Neural progenitor cell (in vitro differentiated cells): ENCODE results near the gene OR10G2. TPM values are rescaled to one million over a fixed set of nuclear protein-coding genes. Genes with fewer than 3 reads are reported as not detected.
"Not testable (repeated sequence)": the region's sequence is repeated elsewhere in the genome, so short reads cannot be mapped to it uniquely, and the experiment has no call there.

Experiments used
- DNase-seq: peaks from one replicate; pipeline ENCODE4 v3.0.0-alpha.2; 2016; ENCODE audit warnings: low spot score
- H2AFZ ChIP-seq: fragments of 200-600 bp; sonication (generic); replicated peaks from 2 replicates; pipeline ENCODE4 v1.6.1; 2016; ENCODE audit warnings: antibody characterized with exemption
- H3F3A ChIP-seq: fragments of 200-600 bp; sonication (generic); 2 replicates; pipeline ENCODE4 v1.6.1; 2016; ENCODE audit warnings: antibody characterized with exemption, low read depth
- H3K27ac ChIP-seq: fragments of 200-600 bp; sonication (generic); 2 replicates; pipeline ENCODE4 v1.5.1; 2016; ENCODE audit warnings: mild to moderate bottlenecking
- H3K27me3 ChIP-seq: fragments of 200-600 bp; sonication (generic); 2 replicates; pipeline ENCODE4 v1.6.1; 2016; ENCODE audit warnings: mild to moderate bottlenecking, moderate library complexity
- H3K36me3 ChIP-seq: fragments of 200-600 bp; sonication (generic); 2 replicates; pipeline ENCODE4 v1.5.1; 2016
- H3K4me1 ChIP-seq: fragments of 200-600 bp; sonication (generic); 2 replicates; pipeline ENCODE4 v1.6.1; 2016; ENCODE audit warnings: mixed run types
- H3K4me2 ChIP-seq: fragments of 200-600 bp; sonication (generic); 2 replicates; pipeline ENCODE4 v1.6.1; 2016
- H3K4me3 ChIP-seq: fragments of 200-600 bp; sonication (generic); 2 replicates; pipeline ENCODE4 v1.5.1; 2016
- H3K79me2 ChIP-seq: fragments of 200-600 bp; sonication (generic); 2 replicates; pipeline ENCODE4 v1.6.1; 2016; ENCODE audit warnings: low read depth
- H3K9ac ChIP-seq: fragments of 200-600 bp; sonication (generic); 2 replicates; pipeline ENCODE4 v1.6.1; 2016
- H3K9me3 ChIP-seq: fragments of 200-600 bp; sonication (generic); 2 replicates; pipeline ENCODE4 v1.5.1; 2016; ENCODE audit warnings: low read depth
- H4K20me1 ChIP-seq: fragments of 200-600 bp; sonication (generic); 2 replicates; pipeline ENCODE4 v1.6.1; 2016; ENCODE audit warnings: low read depth
- H3K27ac Mint-ChIP-seq: 3 replicates; pipeline ENCODE4 v1.8.0; 2021; ENCODE audit warnings: mixed read lengths
- H3K27me3 Mint-ChIP-seq: 2 replicates; pipeline ENCODE4 v1.8.0; 2022; ENCODE audit warnings: low read depth, mild to moderate bottlenecking, inconsistent platforms, moderate library complexity, mixed read lengths; ENCODE audit not compliant: insufficient read depth
- H3K36me3 Mint-ChIP-seq: 3 replicates; pipeline ENCODE4 v1.8.0; 2021; ENCODE audit warnings: mixed read lengths
- H3K4me1 Mint-ChIP-seq: 3 replicates; pipeline ENCODE4 v1.8.0; 2021; ENCODE audit warnings: mixed read lengths
- H3K4me3 Mint-ChIP-seq: 3 replicates; pipeline ENCODE4 v1.8.0; 2021; ENCODE audit warnings: mild to moderate bottlenecking, moderate library complexity, mixed read lengths
- H3K9me3 Mint-ChIP-seq: 3 replicates; pipeline ENCODE4 v1.8.0; 2020; ENCODE audit warnings: mixed read lengths
- CTCF ChIP-seq: fragments of 200-600 bp; sonication (generic); IDR thresholded peaks from 2 replicates; pipeline ENCODE4 v1.5.1; 2017; ENCODE audit warnings: antibody characterized with exemption, mild to moderate bottlenecking
- EZH2 ChIP-seq: fragments of 200-600 bp; sonication (generic); IDR thresholded peaks from 2 replicates; pipeline ENCODE4 v1.6.1; 2017; ENCODE audit warnings: antibody characterized with exemption, mild to moderate bottlenecking, moderate library complexity
- EZH2phosphoT487 ChIP-seq: fragments of 200-600 bp; sonication (generic); IDR thresholded peaks from 2 replicates; pipeline ENCODE4 v1.6.1; 2017; ENCODE audit warnings: antibody characterized with exemption
- total RNA-seq: library from RNA; depleted of rRNA; stranded (reverse); fragments of >200 nt; gene quantifications from 2 replicates; pipeline ENCODE4 v1.2.3, GENCODE V29; 2015; ENCODE audit warnings: low replicate concordance

Gene OR10G2
- total RNA-seq, 1 donor from 2014 or later = not detected

GRCh38 chr14:21612324-21612723 lies 22.4 kb downstream of the OR10G2 start:
- DNase-seq = no peak
- Histone ChIP-seq H3K9ac (no peak overlapping the region), H3K4me3 (no peak overlapping the region), H3K36me3 (no peaks in the 10 kb centered on the region), H3F3A (no peaks in the 10 kb centered on the region), H3K4me2 (no peak overlapping the region), H4K20me1 (no peaks in the 10 kb centered on the region), H3K27me3 (no peaks in the 10 kb centered on the region), H3K79me2 (no peaks in the 10 kb centered on the region), H3K27ac (no peak overlapping the region), H3K9me3 (no peaks in the 10 kb centered on the region), H3K4me1 (no peaks in the 10 kb centered on the region), H2AFZ (no peak overlapping the region)
- peaks cover 2% of the 10 kb centered on the region for H3K27me3 Mint-ChIP-seq
- TF ChIP-seq CTCF (no peak), EZH2phosphoT487 (no peak), EZH2 (no peak)
- H3K4me1 Mint-ChIP-seq = no peaks in the 10 kb centered on the region
- no peaks in the 10 kb centered on the region for H3K9me3 Mint-ChIP-seq
- H3K27ac Mint-ChIP-seq = no peak overlapping the region
- H3K4me3 Mint-ChIP-seq = no peak overlapping the region
- no peaks in the 10 kb centered on the region for H3K36me3 Mint-ChIP-seq

GRCh38 chr14:21602181-21602580 lies 32.6 kb downstream of the OR10G2 start:
- H3K27ac ChIP-seq, H3F3A ChIP-seq, H2AFZ ChIP-seq, H4K20me1 ChIP-seq, H3K4me1 Mint-ChIP-seq, H3K36me3 Mint-ChIP-seq, H3K27me3 ChIP-seq, H3K27ac Mint-ChIP-seq, H3K9ac ChIP-seq, DNase-seq, H3K36me3 ChIP-seq, H3K27me3 Mint-ChIP-seq, H3K79me2 ChIP-seq, H3K4me1 ChIP-seq, H3K4me2 ChIP-seq, H3K4me3 Mint-ChIP-seq, H3K4me3 ChIP-seq, H3K9me3 ChIP-seq, H3K9me3 Mint-ChIP-seq: not testable (repeated sequence)

- Histone ChIP-seq H3K9me3 (no peaks in the 10 kb centered on the region), H3F3A (no peaks in the 10 kb centered on the region), H3K27me3 (no peaks in the 10 kb centered on the region), H3K4me1 (no peaks in the 10 kb centered on the region), H3K4me3 (no peak overlapping the region), H3K79me2 (no peaks in the 10 kb centered on the region), H4K20me1 (no peaks in the 10 kb centered on the region), H3K9ac (no peak overlapping the region), H2AFZ (no peak overlapping the region), H3K4me2 (no peak overlapping the region), H3K27ac (no peak overlapping the region), H3K36me3 (no peaks in the 10 kb centered on the region)
- peaks cover 2% of the 10 kb centered on the region for H3K27me3 Mint-ChIP-seq
- no peak overlapping the region for H3K27ac Mint-ChIP-seq
- no peak for DNase-seq
- H3K4me1 Mint-ChIP-seq = no peaks in the 10 kb centered on the region
- no peaks in the 10 kb centered on the region for H3K36me3 Mint-ChIP-seq
- H3K9me3 Mint-ChIP-seq = peaks cover 2% of the 10 kb centered on the region
- H3K4me3 Mint-ChIP-seq = no peak overlapping the region
- TF ChIP-seq EZH2phosphoT487 = no peak
- TF ChIP-seq EZH2 = no peak
- TF ChIP-seq CTCF = no peak
These were observed 45.4 kb downstream of the OR10G2 start for GRCh38 chr14:21589317-21589716.

Other genes starting within 250 kb of the OR10G2 start
- 72.5 and 81.1 TPM in 2 replicates for gene CHD8, start 178.8 kb downstream of the OR10G2 start, total RNA-seq
- 38.5 and 54.2 TPM in 2 replicates for gene RAB2B, start 158.0 kb downstream of the OR10G2 start, total RNA-seq
- gene TOX4, start 157.7 kb downstream of the OR10G2 start, total RNA-seq = 34.2 and 35.7 TPM in 2 replicates
- 99.5 and 108 TPM in 2 replicates for gene METTL3, start 123.6 kb downstream of the OR10G2 start, total RNA-seq
- 263 and 394 TPM in 2 replicates for gene SALL2, start 108.6 kb downstream of the OR10G2 start, total RNA-seq
- gene OR10G3, start 54.9 kb downstream of the OR10G2 start, total RNA-seq = not detected in 2 replicates
- gene OR4E2, start 18.9 kb upstream of the OR10G2 start, total RNA-seq = not detected in 2 replicates
- gene OR4E1, start 38.9 kb upstream of the OR10G2 start, total RNA-seq = not detected in 2 replicates